Natural killer cell (primary cell): ENCODE results near the gene MARCHF6. TPM values are rescaled to one million over a fixed set of nuclear protein-coding genes. Genes with fewer than 3 reads are reported as not detected.

ENCODE experiments used
- ATAC-seq, 3 donors: fragments of 150-1000 bp in 2 of 3; fragments of 200-7000 bp in 1 of 3; cut with Tn5 transposase; 1 replicate in 1 of 3; 2 replicates in 2 of 3; pipeline ENCODE4 v1.10.0; 2021; ENCODE audit warnings: mild to moderate bottlenecking in 2 of 3, moderate library complexity in 2 of 3
- DNase-seq, 2 donors: peaks; one replicate each; pipeline versions ENCODE4 v3.0.0 to v3.0.0-alpha.2; 2013 to 2021; ENCODE audit warnings: mixed read lengths in 1 of 2
- H3K27ac ChIP-seq: one replicate; pipeline ENCODE4 v1.5.1; 2013; ENCODE audit warnings: mild to moderate bottlenecking, low read length
- H3K27me3 ChIP-seq: one replicate; pipeline ENCODE4 v1.6.1; 2013; ENCODE audit warnings: low read length; ENCODE audit not compliant: control insufficient read depth, insufficient read depth
- H3K36me3 ChIP-seq: one replicate; pipeline ENCODE4 v1.6.1; 2013; ENCODE audit warnings: low read length; ENCODE audit not compliant: control insufficient read depth, insufficient read depth
- H3K4me1 ChIP-seq: one replicate; pipeline ENCODE4 v1.6.1; 2013; ENCODE audit warnings: low read length; ENCODE audit not compliant: control insufficient read depth, insufficient read depth
- H3K4me3 ChIP-seq: one replicate; pipeline ENCODE4 v1.5.1; 2013; ENCODE audit warnings: low read length
- H3K9me3 ChIP-seq: one replicate; pipeline ENCODE4 v1.6.1; 2013; ENCODE audit warnings: low read length; ENCODE audit not compliant: control insufficient read depth, insufficient read depth
- H3K27ac Mint-ChIP-seq, 2 donors: one replicate each; pipeline ENCODE4 v1.8.0; 2022; ENCODE audit warnings: mild to moderate bottlenecking in 2 of 2, mixed read lengths in 2 of 2, moderate library complexity in 1 of 2
- H3K27me3 Mint-ChIP-seq, 2 donors: one replicate each; pipeline ENCODE4 v1.8.0; 2022; ENCODE audit warnings: low read depth in 2 of 2, mixed read lengths in 2 of 2
- H3K36me3 Mint-ChIP-seq: one replicate; pipeline ENCODE4 v1.8.0; 2022; ENCODE audit warnings: mixed read lengths
- H3K4me1 Mint-ChIP-seq, 2 donors: one replicate each; pipeline ENCODE4 v1.8.0; 2022; ENCODE audit warnings: mixed read lengths in 2 of 2
- H3K4me3 Mint-ChIP-seq: one replicate; pipeline ENCODE4 v1.8.0; 2022; ENCODE audit warnings: mild to moderate bottlenecking, moderate library complexity, mixed read lengths
- H3K9me3 Mint-ChIP-seq, 2 donors: one replicate each; pipeline ENCODE4 v1.8.0; 2022; ENCODE audit warnings: mixed read lengths in 2 of 2
- WGBS: methylation state at CpG from one replicate; pipeline ENCODE4 v1.1.7; 2013; ENCODE audit warnings: missing lambda C conversion rate; ENCODE audit not compliant: insufficient coverage; 5-methylcytosine and 5-hydroxymethylcytosine counted together
- intact Hi-C: fragments of 100-400 bp; cut with micrococcal nuclease; formaldehyde crosslinking; loops from one replicate; pipeline ENCODE4 v1.14.2; 2022
- total RNA-seq, 4 donors: library from RNA; stranded (reverse); fragments of 120-200 nt in 1 of 4; gene quantifications; one replicate each; pipeline versions ENCODE4 v1.2.3 to v1.2.4, GENCODE V29; 2013 to 2022
- TF ChIP-seq, protein P1 (sequence below): fragments of 200-600 bp; IDR thresholded peaks from one replicate; pipeline ENCODE4 v1.8.0; 2022; ENCODE audit warnings: antibody characterized with exemption

The MARCHF6 gene
- total RNA-seq, 3 donors from 2014 or later (not counting 1 experiment from before 2014, with no cell fraction given), result 160 to 173 (median 164) TPM

DNA sequence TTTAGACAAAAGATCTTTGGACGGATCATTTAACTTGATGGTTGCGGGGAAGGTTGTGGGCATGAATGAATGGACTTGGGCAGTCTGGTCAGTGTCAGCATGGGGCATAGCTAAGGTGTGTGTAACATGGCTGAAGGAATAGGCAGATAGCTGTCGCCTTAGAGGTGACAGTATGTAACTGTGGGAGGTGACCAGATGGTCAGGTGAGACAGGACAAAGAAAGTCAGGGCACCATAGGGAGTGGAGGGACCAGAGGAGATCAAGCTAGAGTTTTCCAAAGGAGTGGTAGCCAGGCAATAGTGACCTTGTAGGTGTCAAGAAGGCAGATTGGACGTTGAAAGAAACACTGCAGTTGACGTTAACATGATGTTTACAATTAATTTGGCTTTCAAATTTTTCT, 43.1 kb downstream of the MARCHF6 start:
- H3K36me3 ChIP-seq, result peaks cover 70% of the 10 kb centered on the region
- intact Hi-C loops, result loop anchor here (5.0 kb wide), 1 partner anchor 39 kb away; no protein-coding TSS in a partner anchor

DNA sequence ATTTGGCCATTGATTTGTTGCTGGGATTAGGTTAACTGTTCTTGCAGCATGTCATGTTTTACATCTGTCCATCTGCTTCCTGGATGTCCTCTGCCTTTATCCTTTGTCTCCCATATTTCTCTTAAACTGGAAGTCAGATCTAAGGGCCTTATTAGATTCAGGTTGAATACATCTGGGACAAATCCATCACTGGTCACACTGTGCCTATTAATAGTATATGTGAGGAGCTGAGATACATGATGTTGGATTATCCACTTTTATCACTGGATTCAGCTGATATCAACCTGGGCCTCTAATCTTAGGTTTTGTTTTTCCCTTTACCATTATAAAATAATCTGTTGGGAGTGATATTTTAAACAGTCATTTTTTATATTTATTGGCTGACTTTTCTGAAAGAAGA, 46.3 kb downstream of the MARCHF6 start:
- ATAC-seq (no peak), DNase-seq (no peak)
- H3K36me3 Mint-ChIP-seq, result no peaks in the 10 kb centered on the region
- H3K27ac ChIP-seq, result no peak overlapping the region
- H3K27ac Mint-ChIP-seq, result no peak overlapping the region
- H3K4me3 Mint-ChIP-seq, result no peak overlapping the region
- H3K27me3 Mint-ChIP-seq, result no peaks in the 10 kb centered on the region
- peaks cover 0 to 8% of the 10 kb centered on the region in 2 donors for H3K4me1 Mint-ChIP-seq
- H3K9me3 Mint-ChIP-seq, result no peaks in the 10 kb centered on the region
- no peaks in the 10 kb centered on the region for H3K9me3 ChIP-seq
- no peaks in the 10 kb centered on the region for H3K4me1 ChIP-seq
- peaks cover 66% of the 10 kb centered on the region for H3K36me3 ChIP-seq
- TF ChIP-seq, protein P1, sequence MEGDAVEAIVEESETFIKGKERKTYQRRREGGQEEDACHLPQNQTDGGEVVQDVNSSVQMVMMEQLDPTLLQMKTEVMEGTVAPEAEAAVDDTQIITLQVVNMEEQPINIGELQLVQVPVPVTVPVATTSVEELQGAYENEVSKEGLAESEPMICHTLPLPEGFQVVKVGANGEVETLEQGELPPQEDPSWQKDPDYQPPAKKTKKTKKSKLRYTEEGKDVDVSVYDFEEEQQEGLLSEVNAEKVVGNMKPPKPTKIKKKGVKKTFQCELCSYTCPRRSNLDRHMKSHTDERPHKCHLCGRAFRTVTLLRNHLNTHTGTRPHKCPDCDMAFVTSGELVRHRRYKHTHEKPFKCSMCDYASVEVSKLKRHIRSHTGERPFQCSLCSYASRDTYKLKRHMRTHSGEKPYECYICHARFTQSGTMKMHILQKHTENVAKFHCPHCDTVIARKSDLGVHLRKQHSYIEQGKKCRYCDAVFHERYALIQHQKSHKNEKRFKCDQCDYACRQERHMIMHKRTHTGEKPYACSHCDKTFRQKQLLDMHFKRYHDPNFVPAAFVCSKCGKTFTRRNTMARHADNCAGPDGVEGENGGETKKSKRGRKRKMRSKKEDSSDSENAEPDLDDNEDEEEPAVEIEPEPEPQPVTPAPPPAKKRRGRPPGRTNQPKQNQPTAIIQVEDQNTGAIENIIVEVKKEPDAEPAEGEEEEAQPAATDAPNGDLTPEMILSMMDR, result no peak
- H3K4me3 ChIP-seq, result no peak overlapping the region
- no peaks in the 10 kb centered on the region for H3K27me3 ChIP-seq
- intact Hi-C loops, result loop anchor here (5.0 kb wide), 1 partner anchor 43 kb away; no protein-coding TSS in a partner anchor

More for the DNA sequence above, 43.1 kb downstream of the MARCHF6 start:
- no peaks in the 10 kb centered on the region for H3K4me1 ChIP-seq
- no peaks in the 10 kb centered on the region for H3K9me3 Mint-ChIP-seq
- no peak overlapping the region for H3K27ac ChIP-seq
- DNase-seq (no peak), ATAC-seq (no peak)
- H3K9me3 ChIP-seq, result no peaks in the 10 kb centered on the region
- WGBS, result 72% methylated on average over 5 of the region's 5 CpGs
- peaks cover 0 to 8% of the 10 kb centered on the region in 2 donors for H3K4me1 Mint-ChIP-seq
- H3K4me3 ChIP-seq, result no peak overlapping the region
- H3K27ac Mint-ChIP-seq, result peak overlapping the region in 1 of 2 donors; percentile 15
- H3K27me3 Mint-ChIP-seq, result no peaks in the 10 kb centered on the region
- TF ChIP-seq, protein P1, result no peak
- H3K27me3 ChIP-seq, result no peaks in the 10 kb centered on the region
- H3K36me3 Mint-ChIP-seq, result no peaks in the 10 kb centered on the region
- no peak overlapping the region for H3K4me3 Mint-ChIP-seq

DNA sequence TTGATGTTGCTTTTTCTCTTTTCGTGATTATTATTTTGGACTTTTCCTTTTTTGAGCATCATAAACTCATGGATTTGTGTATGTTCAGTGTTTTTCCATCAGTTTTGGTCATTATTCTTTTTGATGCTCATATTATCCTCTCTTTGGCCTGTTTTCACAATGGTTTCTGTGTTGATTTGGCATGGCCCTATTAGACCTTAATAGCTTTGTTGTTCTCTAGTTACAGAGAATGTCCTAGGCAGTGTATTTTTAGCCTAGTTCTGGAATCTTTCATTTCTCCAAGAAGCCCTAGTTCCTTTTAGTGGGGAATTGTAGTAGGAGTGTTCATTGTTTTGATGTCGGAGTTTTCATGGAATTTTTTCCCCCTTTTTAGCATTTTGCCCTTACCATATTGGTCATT, 46.9 kb downstream of the MARCHF6 start:
- Histone ChIP-seq H3K36me3 (peaks cover 66% of the 10 kb centered on the region), H3K4me3 (no peak overlapping the region), H3K27ac (no peak overlapping the region), H3K4me1 (no peaks in the 10 kb centered on the region), H3K9me3 (no peaks in the 10 kb centered on the region), H3K27me3 (no peaks in the 10 kb centered on the region)
- intact Hi-C loops, result no loop called here
- ATAC-seq, result no peak
- H3K27me3 Mint-ChIP-seq, result no peaks in the 10 kb centered on the region
- TF ChIP-seq, protein P1, result no peak
- DNase-seq, result no peak
- peaks cover 0 to 8% of the 10 kb centered on the region in 2 donors for H3K4me1 Mint-ChIP-seq
- no peaks in the 10 kb centered on the region for H3K36me3 Mint-ChIP-seq
- no peak overlapping the region for H3K4me3 Mint-ChIP-seq
- no peak overlapping the region for H3K27ac Mint-ChIP-seq
- WGBS, result no CpG with 5 or more reads among the region's 2 CpGs
- no peaks in the 10 kb centered on the region for H3K9me3 Mint-ChIP-seq

DNA sequence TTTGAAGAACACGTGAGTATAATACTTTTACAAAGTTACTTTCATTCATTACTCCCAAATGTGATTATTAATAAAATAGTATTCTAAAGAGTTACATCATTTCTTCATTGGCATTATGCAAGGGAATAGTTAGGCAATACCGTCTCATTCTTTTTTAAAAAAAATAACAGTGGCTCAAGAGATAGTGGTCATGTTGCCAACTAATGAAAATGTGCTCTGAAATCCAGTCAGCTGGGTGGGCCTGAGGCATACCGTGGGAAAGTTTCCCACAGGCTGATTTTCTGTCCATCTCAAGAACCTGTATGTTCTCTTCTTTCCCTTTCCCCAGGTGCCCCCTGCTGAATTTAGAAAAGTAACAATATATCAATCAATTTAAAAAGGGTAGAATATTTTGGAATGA, 47.3 kb downstream of the MARCHF6 start:
- H3K36me3 Mint-ChIP-seq, result no peaks in the 10 kb centered on the region
- no peaks in the 10 kb centered on the region for H3K4me1 ChIP-seq
- TF ChIP-seq, protein P1, result no peak
- no peak overlapping the region for H3K4me3 ChIP-seq
- H3K27me3 Mint-ChIP-seq, result no peaks in the 10 kb centered on the region
- H3K4me1 Mint-ChIP-seq, result peaks cover 0 to 8% of the 10 kb centered on the region in 2 donors
- no peaks in the 10 kb centered on the region for H3K27me3 ChIP-seq
- no peaks in the 10 kb centered on the region for H3K9me3 ChIP-seq
- DNase-seq (no peak), ATAC-seq (no peak)
- no peak overlapping the region for H3K27ac Mint-ChIP-seq
- intact Hi-C loops, result no loop called here
- no peak overlapping the region for H3K4me3 Mint-ChIP-seq
- peaks cover 66% of the 10 kb centered on the region for H3K36me3 ChIP-seq
- 96% methylated on average over 2 of the region's 3 CpGs for WGBS
- no peaks in the 10 kb centered on the region for H3K9me3 Mint-ChIP-seq
- no peak overlapping the region for H3K27ac ChIP-seq
